ENCODE results near the gene ACOT6.
"Not testable (repeated sequence)": the region's sequence is repeated elsewhere in the genome, so short reads cannot be mapped to it uniquely, and the experiment has no call there.

Gene ACOT6, protein sequence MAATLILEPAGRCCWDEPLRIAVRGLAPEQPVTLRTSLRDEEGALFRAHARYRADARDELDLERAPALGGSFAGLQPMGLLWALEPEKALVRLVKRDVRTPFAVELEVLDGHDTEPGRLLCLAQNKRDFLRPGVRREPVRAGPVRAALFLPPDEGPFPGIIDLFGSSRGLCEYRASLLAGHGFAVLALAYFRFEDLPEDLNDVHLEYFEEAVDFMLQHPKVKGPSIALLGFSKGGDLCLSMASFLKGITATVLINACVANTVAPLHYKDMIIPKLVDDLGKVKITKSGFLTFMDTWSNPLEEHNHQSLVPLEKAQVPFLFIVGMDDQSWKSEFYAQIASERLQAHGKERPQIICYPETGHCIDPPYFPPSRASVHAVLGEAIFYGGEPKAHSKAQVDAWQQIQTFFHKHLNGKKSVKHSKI

DNA sequence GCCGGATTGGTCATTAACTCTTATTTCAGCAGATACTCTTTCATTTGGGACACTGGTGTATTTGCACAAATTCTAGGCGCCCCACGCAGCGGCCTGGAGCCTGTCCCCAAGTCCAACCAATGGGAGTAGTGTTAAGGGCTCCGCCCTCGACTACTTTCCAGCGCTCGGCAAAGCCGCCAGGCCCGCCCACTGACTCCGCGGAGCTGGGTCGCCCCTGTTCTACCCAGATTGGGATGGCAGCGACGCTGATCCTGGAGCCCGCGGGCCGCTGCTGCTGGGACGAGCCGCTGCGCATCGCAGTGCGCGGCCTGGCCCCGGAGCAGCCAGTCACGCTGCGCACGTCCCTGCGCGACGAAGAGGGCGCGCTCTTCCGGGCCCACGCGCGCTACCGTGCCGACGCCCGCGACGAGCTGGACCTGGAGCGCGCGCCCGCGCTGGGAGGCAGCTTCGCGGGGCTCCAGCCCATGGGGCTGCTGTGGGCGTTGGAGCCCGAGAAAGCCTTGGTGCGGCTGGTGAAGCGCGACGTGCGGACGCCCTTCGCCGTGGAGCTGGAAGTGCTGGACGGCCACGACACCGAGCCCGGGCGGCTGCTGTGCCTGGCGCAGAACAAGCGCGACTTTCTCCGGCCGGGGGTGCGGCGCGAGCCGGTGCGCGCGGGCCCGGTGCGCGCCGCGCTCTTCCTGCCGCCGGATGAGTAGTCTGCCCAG is at the start of gene ACOT6:
Gene ACOT6 (plus strand): TSS at position 179 of the 707 bp plus-strand sequence. CDS start 55 bp downstream, at position 234.
- TF ChIP-seq, protein P1, sequence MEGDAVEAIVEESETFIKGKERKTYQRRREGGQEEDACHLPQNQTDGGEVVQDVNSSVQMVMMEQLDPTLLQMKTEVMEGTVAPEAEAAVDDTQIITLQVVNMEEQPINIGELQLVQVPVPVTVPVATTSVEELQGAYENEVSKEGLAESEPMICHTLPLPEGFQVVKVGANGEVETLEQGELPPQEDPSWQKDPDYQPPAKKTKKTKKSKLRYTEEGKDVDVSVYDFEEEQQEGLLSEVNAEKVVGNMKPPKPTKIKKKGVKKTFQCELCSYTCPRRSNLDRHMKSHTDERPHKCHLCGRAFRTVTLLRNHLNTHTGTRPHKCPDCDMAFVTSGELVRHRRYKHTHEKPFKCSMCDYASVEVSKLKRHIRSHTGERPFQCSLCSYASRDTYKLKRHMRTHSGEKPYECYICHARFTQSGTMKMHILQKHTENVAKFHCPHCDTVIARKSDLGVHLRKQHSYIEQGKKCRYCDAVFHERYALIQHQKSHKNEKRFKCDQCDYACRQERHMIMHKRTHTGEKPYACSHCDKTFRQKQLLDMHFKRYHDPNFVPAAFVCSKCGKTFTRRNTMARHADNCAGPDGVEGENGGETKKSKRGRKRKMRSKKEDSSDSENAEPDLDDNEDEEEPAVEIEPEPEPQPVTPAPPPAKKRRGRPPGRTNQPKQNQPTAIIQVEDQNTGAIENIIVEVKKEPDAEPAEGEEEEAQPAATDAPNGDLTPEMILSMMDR (IDR thresholded peaks at IDR 0.05): no peak
- peak; percentile 78 for DNase-seq
- Mint-ChIP-seq H3K9me3 (peaks cover 10% of the 10 kb centered on the region), H3K4me1 (no peaks in the 10 kb centered on the region), H3K4me3 (peak within 1 kb of the TSS; percentile 90), H3K27ac (no peak within 1 kb of the TSS), H3K36me3 (ENCODE audit: low read depth) (no peaks in the 10 kb centered on the region), H3K27me3 (ENCODE audit: low read depth, poor library complexity) (peaks cover 54% of the 10 kb centered on the region)

- peaks cover 31% of the 10 kb centered on the region for H3K4me1 Mint-ChIP-seq
- H3K36me3 Mint-ChIP-seq (ENCODE audit: low read depth): peaks cover 24% of the 10 kb centered on the region
- DNase-seq; H3K27me3 Mint-ChIP-seq (ENCODE audit: low read depth, poor library complexity); H3K27ac Mint-ChIP-seq; H3K4me3 Mint-ChIP-seq: not testable (repeated sequence)
- peaks cover 29% of the 10 kb centered on the region for H3K9me3 Mint-ChIP-seq
Observed at GRCh38 chr14:73562696-73563095, 49.6 kb upstream of the ACOT6 start.

GRCh38 chr14:73566431-73566830 is 45.9 kb upstream of the ACOT6 start:
- peaks cover 44% of the 10 kb centered on the region for H3K4me1 Mint-ChIP-seq
- H3K36me3 Mint-ChIP-seq (ENCODE audit: low read depth): peaks cover 26% of the 10 kb centered on the region
- peaks cover 29% of the 10 kb centered on the region for H3K9me3 Mint-ChIP-seq
- peaks cover 15% of the 10 kb centered on the region for H3K27me3 Mint-ChIP-seq (ENCODE audit: low read depth, poor library complexity)
- not testable (repeated sequence) for DNase-seq, H3K27ac Mint-ChIP-seq, H3K4me3 Mint-ChIP-seq

- DNase-seq, H3K27ac Mint-ChIP-seq: not testable (repeated sequence)
- H3K27me3 Mint-ChIP-seq (ENCODE audit: low read depth, poor library complexity): peaks cover 15% of the 10 kb centered on the region
- H3K36me3 Mint-ChIP-seq (ENCODE audit: low read depth): peaks cover 21% of the 10 kb centered on the region
- H3K9me3 Mint-ChIP-seq: peaks cover 24% of the 10 kb centered on the region
- peak overlapping the region; percentile 38 for H3K4me3 Mint-ChIP-seq
- H3K4me1 Mint-ChIP-seq: peaks cover 44% of the 10 kb centered on the region
Observed at GRCh38 chr14:73566935-73567334, 45.4 kb upstream of the ACOT6 start.

GRCh38 chr14:73567358-73567757 is 45.0 kb upstream of the ACOT6 start:
- TF ChIP-seq, protein P1 (IDR thresholded peaks at IDR 0.05): no peak
- no peak overlapping the region for H3K27ac Mint-ChIP-seq
- H3K4me3 Mint-ChIP-seq: peak overlapping the region; percentile 89

DNA sequence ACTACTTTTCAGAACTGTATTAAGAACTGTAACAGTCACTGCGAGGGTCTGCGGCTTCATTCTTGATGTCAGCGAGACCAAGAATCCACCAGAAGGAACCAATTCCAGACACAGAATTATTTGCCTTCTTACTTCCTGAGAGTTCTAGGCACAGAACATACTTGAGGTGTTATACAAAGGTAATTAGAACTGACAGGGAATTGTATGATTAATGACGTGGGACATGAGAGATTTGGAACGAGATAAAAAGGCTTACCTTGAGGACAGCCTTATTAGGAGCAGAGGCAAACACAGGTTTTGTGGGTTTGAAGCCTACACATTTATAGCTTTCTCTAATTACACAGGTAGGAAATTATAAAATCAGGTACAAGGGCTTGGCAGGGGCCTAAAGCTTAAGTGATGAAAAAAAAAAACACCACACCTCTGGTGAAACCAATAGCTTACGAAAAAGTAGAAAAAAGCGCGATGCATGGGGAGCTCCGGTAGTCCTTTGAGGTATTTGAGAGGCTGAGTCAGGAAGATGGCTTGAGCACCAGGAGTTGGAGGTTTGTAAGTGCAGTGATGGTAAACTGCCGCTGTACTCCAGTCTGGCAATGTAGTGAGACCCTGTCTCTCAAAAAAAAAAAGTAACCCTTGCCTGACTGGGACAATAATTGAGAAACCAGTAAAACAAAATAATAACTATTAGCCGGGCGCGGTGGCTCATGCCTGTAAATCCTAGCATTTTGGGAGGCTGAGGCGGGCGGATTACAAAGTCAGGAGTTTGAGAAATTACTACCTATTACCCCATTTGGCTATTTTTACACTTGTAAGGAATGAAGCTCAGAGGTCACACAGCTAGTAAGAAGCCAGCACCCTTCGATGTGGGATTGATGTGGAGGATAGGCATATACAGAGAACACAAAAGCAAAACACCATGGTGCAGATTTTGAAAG is 44.1 kb upstream of the ACOT6 start:
- TF ChIP-seq, protein P1 (IDR thresholded peaks at IDR 0.05): no peak
- Mint-ChIP-seq H3K4me3 (peak overlapping the region; percentile 89), H3K9me3 (peaks cover 11% of the 10 kb centered on the region), H3K36me3 (ENCODE audit: low read depth) (peaks cover 18% of the 10 kb centered on the region), H3K27ac (no peak overlapping the region), H3K4me1 (peaks cover 44% of the 10 kb centered on the region), H3K27me3 (ENCODE audit: low read depth, poor library complexity) (peaks cover 15% of the 10 kb centered on the region)
- DNase-seq: no peak

More at GRCh38 chr14:73567358-73567757, 45.0 kb upstream of the ACOT6 start:
- H3K36me3 Mint-ChIP-seq (ENCODE audit: low read depth): peaks cover 21% of the 10 kb centered on the region
- H3K27me3 Mint-ChIP-seq (ENCODE audit: low read depth, poor library complexity): peaks cover 15% of the 10 kb centered on the region
- H3K4me1 Mint-ChIP-seq: peaks cover 44% of the 10 kb centered on the region
- DNase-seq: no peak
- H3K9me3 Mint-ChIP-seq: peaks cover 20% of the 10 kb centered on the region

DNA sequence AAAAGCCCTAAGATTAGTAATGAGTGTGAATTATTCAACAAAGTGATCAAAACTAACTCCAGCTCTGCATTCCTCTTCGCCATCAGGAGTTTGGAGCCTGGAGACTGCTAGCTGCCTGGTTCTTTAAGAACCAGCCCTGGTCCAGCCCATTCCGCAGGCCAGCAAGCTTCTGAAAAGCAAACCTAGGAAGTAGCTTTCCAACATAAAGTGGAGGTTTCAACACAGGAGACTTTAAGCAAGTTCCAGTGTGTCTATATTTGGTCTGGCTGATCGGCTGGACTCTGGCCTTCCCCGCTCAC is 43.5 kb upstream of the ACOT6 start:
- Mint-ChIP-seq H3K27me3 (ENCODE audit: low read depth, poor library complexity) (peaks cover 15% of the 10 kb centered on the region), H3K4me1 (peaks cover 44% of the 10 kb centered on the region), H3K36me3 (ENCODE audit: low read depth) (peaks cover 23% of the 10 kb centered on the region), H3K4me3 (peak overlapping the region; percentile 89), H3K27ac (peak overlapping the region; percentile 94)
- H3K9me3 Mint-ChIP-seq, DNase-seq: not testable (repeated sequence)

GRCh38 chr14:73569185-73569958 is 42.9 kb upstream of the ACOT6 start, which contains the start of gene ACOT2:
ACOT2 (plus strand) TSS chr14:73569213; CDS start chr14:73569241, 28 bp downstream.
- Mint-ChIP-seq H3K27ac (peak within 1 kb of the TSS; percentile 94), H3K4me3 (peak within 1 kb of the TSS; percentile 89), H3K27me3 (ENCODE audit: low read depth, poor library complexity) (peaks cover 18% of the 10 kb centered on the region), H3K36me3 (ENCODE audit: low read depth) (peaks cover 26% of the 10 kb centered on the region), H3K4me1 (peaks cover 44% of the 10 kb centered on the region)
- H3K9me3 Mint-ChIP-seq: not testable (repeated sequence)
- DNase-seq: peak; percentile 41

All from nephron progenitor cell (in vitro differentiated cells).